Stimulated activated memory B cell treated with anti-CD40 and anti-IgM and Interleukin-4, amounts not matched to agents 10 μg/mL and 1 μg/mL and 100 μg/mL, for 72 hours (primary cell): Measurements from ENCODE around the gene EYS.

Source experiments
- ATAC-seq: fragments of 150-1000 bp; cut with Tn5 transposase; 2 replicates; pipeline ENCODE4 v1.10.0; 2021
- H3K27ac Mint-ChIP-seq: one replicate; pipeline ENCODE4 v1.8.0; 2022; ENCODE audit warnings: mild to moderate bottlenecking, mixed read lengths
- H3K27me3 Mint-ChIP-seq: one replicate; pipeline ENCODE4 v1.8.0; 2022; ENCODE audit warnings: mixed read lengths
- H3K36me3 Mint-ChIP-seq: one replicate; pipeline ENCODE4 v1.8.0; 2022; ENCODE audit warnings: mixed read lengths
- H3K4me1 Mint-ChIP-seq: one replicate; pipeline ENCODE4 v1.8.0; 2022; ENCODE audit warnings: mixed read lengths
- H3K4me3 Mint-ChIP-seq: one replicate; pipeline ENCODE4 v1.8.0; 2022; ENCODE audit warnings: mild to moderate bottlenecking, moderate library complexity, mixed read lengths
- H3K9me3 Mint-ChIP-seq: one replicate; pipeline ENCODE4 v1.8.0; 2022; ENCODE audit warnings: mixed read lengths

Gene EYS

DNA sequence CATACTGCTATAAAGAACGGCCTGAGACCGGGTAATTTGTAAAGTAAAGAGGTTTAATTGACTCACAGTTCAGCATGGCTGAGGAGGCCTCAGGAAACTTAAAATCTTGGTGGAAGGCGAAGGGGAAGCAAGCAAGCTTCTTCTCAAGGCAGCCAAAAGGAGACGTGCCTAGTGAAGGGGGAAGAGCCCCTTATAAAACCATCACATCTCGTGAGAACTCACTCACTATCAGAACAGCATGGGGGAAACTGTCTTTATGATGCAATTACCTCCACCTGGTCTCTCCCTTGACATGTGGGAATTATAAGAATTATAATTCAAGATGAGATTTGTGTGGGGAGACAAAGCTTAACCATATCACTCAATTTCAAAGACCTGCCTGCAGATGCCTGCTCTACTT, 447.0 kb downstream of the EYS start:
- no peak for ATAC-seq
- no peaks in the 10 kb centered on the region for H3K4me1 Mint-ChIP-seq
- H3K27ac Mint-ChIP-seq: no peak overlapping the region
- no peaks in the 10 kb centered on the region for H3K36me3 Mint-ChIP-seq
- no peak overlapping the region for H3K4me3 Mint-ChIP-seq
- no peaks in the 10 kb centered on the region for H3K27me3 Mint-ChIP-seq
- H3K9me3 Mint-ChIP-seq: peaks cover 7% of the 10 kb centered on the region

DNA sequence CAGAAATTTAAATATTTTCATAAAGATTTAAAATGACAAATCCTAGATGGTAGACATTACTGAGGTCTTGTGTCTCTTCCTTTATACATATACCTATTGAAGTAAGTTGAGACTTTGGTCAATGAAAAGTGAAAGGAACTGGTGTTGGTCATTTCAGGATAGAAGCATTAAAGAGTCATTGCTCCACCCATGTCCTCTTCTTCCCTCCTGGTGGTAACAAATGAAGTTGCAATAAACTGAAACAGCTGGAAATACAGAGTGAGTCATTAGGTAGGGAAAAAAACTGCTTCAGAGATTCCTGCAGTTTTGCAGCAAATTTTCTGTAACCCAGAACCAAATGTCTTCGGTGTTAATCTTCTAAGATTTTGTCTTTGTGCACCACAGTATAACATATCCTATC, 448.0 kb downstream of the EYS start:
- ATAC-seq: no peak
- Mint-ChIP-seq H3K36me3 (no peaks in the 10 kb centered on the region), H3K4me1 (no peaks in the 10 kb centered on the region), H3K27me3 (no peaks in the 10 kb centered on the region), H3K9me3 (peaks cover 7% of the 10 kb centered on the region), H3K27ac (no peak overlapping the region), H3K4me3 (no peak overlapping the region)

DNA sequence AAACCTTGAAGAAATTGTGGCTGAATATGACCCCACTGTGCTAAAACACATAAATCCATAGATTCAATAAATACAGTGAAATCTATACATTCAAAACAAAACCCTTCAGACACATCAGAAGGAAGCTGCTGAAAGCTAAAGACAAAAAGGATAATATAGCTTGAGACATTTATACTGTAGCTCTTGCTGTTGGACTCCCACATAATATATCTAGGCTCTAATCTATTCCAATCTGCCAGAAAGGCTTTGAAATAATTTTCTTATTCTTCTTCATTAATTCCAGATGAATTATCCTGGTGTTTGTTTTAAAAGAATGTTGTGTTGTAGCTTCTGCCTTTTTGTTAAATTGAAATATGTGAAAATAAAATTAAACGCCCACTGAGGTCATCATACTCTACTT, 454.0 kb downstream of the EYS start:
- no peak overlapping the region for H3K27ac Mint-ChIP-seq
- no peaks in the 10 kb centered on the region for H3K36me3 Mint-ChIP-seq
- peaks cover 3% of the 10 kb centered on the region for H3K9me3 Mint-ChIP-seq
- no peaks in the 10 kb centered on the region for H3K27me3 Mint-ChIP-seq
- no peak overlapping the region for H3K4me3 Mint-ChIP-seq
- no peaks in the 10 kb centered on the region for H3K4me1 Mint-ChIP-seq
- no peak for ATAC-seq

DNA sequence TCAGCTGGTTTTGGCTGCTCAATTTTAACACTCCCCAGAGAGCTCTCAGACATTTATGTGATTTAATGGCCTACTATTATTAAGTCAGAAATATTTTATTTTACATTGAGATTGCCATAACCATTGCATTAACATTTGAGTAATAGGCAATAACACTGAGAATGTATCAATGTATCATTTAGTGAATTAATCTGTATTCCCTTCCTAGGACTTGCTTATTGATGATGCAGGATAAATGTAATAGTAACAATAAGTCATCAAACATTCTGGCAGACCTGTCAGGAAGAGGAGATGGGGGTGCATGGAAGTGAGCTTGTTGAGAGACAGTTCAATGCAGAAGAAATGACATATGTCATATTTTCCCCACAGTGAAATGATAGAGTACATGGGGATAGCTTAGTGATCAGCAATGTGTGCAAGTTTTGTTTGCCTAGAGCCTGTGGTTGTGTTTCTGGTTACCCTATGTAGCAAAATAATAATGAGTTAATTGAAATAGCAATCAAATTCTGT, 458.9 kb downstream of the EYS start:
- Mint-ChIP-seq H3K36me3 (no peaks in the 10 kb centered on the region), H3K27me3 (no peaks in the 10 kb centered on the region), H3K4me1 (no peaks in the 10 kb centered on the region), H3K27ac (no peak overlapping the region), H3K9me3 (no peaks in the 10 kb centered on the region), H3K4me3 (no peak overlapping the region)
- no peak for ATAC-seq

DNA sequence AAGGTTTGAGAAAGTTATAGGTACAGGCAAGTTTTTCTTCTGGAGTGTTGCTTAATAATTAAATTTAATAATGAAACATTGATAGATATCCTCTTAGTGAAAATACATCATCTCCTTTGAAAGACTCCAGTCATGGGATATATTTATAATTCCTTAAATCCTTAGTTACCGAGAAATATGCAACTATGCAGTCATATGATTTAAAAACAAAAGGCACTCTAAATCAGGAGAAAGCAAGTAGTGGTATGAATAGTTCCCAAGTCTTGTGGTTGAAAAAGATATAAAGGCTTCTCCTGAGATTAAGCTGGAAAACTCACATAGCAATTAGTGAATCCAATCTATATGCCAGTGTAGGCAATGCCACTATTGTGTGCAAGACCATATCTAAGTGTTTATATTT, 475.4 kb downstream of the EYS start:
- Mint-ChIP-seq H3K9me3 (peaks cover 9% of the 10 kb centered on the region), H3K4me1 (no peaks in the 10 kb centered on the region), H3K4me3 (no peak overlapping the region), H3K27me3 (no peaks in the 10 kb centered on the region), H3K36me3 (no peaks in the 10 kb centered on the region), H3K27ac (no peak overlapping the region)
- no peak for ATAC-seq

DNA sequence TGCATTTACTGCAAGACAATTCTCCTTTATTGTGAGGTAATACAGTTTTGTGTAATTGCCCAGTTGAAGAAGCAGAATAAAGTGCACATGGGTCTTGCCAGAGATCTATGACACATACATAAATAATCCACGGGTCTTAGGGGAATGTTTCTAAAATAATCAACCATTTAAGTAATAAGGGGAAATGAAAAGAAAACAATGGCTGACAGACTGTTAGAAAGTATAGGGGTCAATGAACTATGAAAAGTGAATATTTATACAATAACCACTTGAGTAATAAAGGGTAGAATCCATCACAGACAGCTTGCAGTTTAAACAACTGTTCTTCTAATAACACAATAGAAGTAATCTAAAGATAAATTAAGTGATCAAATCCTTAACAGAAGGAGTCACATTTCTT, 477.2 kb downstream of the EYS start:
- ATAC-seq: no peak
- Mint-ChIP-seq H3K27me3 (no peaks in the 10 kb centered on the region), H3K27ac (no peak overlapping the region), H3K4me3 (no peak overlapping the region), H3K36me3 (no peaks in the 10 kb centered on the region), H3K4me1 (no peaks in the 10 kb centered on the region), H3K9me3 (peaks cover 9% of the 10 kb centered on the region)

DNA sequence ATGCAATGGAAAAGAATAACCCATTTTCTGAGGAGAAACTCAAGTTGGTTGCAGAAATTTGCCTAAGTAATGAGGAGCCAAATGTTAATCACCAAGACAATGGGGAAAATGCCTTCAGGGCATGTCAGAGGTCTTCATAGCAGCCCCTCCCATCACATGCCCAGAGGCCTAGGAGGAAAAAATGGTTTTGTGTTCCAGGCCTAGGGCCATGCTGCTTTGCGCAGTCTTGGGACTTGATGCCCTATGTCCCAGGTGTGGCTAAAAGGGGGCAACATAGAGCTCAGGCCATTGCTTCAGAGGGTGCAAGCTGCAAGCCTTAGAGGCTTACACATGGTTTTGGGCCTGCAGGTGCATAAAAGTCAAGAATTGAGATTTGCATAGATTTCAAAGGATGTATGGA, 485.9 kb downstream of the EYS start:
- no peak overlapping the region for H3K27ac Mint-ChIP-seq
- H3K4me1 Mint-ChIP-seq: no peaks in the 10 kb centered on the region
- no peaks in the 10 kb centered on the region for H3K36me3 Mint-ChIP-seq
- H3K9me3 Mint-ChIP-seq: peaks cover 14% of the 10 kb centered on the region
- H3K27me3 Mint-ChIP-seq: no peaks in the 10 kb centered on the region
- ATAC-seq: no peak
- no peak overlapping the region for H3K4me3 Mint-ChIP-seq

DNA sequence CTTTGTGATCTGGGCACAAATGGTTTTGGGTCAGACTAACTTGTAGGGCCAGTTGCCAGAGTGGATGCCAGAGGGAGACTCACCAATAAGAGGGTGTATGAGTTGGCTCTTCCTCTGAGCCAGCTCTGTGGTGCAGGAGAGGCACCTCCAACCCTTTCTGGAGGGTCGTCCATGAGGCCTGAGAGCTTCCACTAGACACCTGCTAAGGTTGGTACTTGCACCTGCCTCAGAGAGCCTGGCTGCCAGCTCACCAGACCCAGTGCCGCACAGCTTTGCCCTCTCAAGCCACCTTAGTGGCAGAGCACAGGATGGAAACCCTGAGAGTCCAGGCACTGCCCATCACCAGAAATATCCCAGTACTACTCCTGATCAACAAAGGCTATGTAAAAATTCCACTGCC, 504.3 kb downstream of the EYS start:
- no peak overlapping the region for H3K4me3 Mint-ChIP-seq
- H3K27ac Mint-ChIP-seq: no peak overlapping the region
- peaks cover 7% of the 10 kb centered on the region for H3K9me3 Mint-ChIP-seq
- H3K27me3 Mint-ChIP-seq: no peaks in the 10 kb centered on the region
- ATAC-seq: no peak
- no peaks in the 10 kb centered on the region for H3K36me3 Mint-ChIP-seq
- H3K4me1 Mint-ChIP-seq: no peaks in the 10 kb centered on the region

DNA sequence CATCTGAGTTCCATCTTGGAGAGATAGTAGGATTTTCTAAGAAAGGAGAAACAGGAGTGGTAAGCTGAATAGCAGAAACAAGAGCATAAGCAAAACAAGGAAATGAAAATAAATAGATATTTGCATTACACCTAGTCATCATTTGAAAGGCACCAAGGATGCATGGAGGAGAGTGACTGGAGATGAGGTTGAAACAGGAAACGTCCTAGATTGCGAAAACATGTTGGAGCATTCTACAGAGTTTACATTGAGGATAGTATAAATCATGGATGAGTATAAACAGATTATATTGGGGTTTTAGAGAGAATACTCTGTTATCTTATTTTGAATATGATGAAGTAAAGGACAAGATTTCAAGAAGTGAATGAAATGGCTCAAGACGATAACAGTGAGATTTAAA, 507.3 kb downstream of the EYS start:
- Mint-ChIP-seq H3K27ac (no peak overlapping the region), H3K27me3 (no peaks in the 10 kb centered on the region), H3K4me3 (no peak overlapping the region), H3K36me3 (no peaks in the 10 kb centered on the region), H3K9me3 (peaks cover 7% of the 10 kb centered on the region), H3K4me1 (no peaks in the 10 kb centered on the region)
- no peak for ATAC-seq

DNA sequence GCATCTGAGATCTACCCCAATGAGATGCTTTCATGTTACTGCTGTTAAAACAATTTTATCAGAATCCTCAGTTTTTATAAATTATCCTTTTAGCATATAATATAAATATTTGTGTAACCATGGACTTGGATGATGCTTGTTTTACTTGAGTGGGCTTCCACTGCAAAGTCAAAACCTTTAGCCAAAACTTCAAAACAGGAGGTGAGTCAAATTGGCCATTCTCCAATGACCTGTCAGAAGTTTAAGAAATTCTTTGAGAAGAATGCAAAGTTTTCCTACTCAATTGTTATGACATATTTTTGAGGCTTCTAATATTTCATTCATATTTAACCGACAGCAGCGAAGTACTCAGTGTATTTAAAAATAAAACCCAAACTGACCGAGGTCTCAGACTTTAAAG, 507.9 kb downstream of the EYS start:
- no peak overlapping the region for H3K27ac Mint-ChIP-seq
- no peak for ATAC-seq
- no peaks in the 10 kb centered on the region for H3K27me3 Mint-ChIP-seq
- peaks cover 7% of the 10 kb centered on the region for H3K9me3 Mint-ChIP-seq
- no peaks in the 10 kb centered on the region for H3K4me1 Mint-ChIP-seq
- no peak overlapping the region for H3K4me3 Mint-ChIP-seq
- no peaks in the 10 kb centered on the region for H3K36me3 Mint-ChIP-seq

DNA sequence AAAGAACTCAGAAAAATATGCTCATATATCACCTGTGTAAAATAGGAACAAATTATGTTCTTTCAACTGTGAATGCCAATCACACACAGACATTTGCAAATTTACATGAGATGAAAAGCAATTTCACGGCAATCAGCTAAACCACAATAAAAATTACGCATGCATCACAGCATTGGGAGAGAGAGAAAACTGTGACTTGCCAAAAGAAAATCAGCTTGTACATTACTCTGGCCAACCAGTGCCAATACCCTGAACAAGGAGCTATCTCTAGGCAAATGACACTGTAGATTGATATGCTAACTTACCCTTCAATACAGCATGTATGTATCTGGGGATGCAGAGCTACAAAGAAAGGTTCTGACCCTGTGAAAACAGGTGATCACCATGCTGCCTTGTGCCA, 515.6 kb downstream of the EYS start:
- Mint-ChIP-seq H3K4me3 (no peak overlapping the region), H3K27ac (no peak overlapping the region), H3K27me3 (no peaks in the 10 kb centered on the region), H3K36me3 (no peaks in the 10 kb centered on the region), H3K4me1 (no peaks in the 10 kb centered on the region), H3K9me3 (no peaks in the 10 kb centered on the region)
- no peak for ATAC-seq

DNA sequence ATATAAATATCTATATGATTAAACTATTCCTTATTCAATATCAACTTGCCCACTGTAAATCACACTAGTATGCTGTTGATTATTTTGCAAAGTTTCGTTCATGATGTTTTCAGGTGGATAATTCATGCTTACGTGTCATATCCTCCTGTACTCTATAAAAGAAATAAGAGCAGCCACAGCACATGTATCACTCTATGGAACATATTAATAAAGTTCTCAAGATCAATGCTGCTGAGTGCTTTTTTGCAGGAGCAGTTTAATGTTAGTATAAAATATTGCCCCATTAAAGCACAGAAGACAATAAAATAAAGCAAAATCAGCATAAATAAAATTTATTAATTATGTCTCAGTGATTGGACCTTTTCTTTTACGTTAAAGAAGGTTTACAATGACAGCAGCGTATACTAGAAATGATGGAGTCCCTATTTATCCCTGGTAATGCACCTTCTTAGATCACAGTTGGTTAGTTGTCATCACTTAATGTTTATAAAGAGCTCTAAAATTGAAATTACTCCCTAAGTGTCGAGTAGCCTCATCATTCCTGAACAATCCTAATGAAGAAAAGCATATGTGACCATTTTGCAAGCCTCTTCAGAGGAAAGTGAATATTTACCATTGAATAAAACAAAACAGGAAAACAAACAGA, 517.7 kb downstream of the EYS start:
- Mint-ChIP-seq H3K9me3 (peaks cover 3% of the 10 kb centered on the region), H3K27me3 (no peaks in the 10 kb centered on the region), H3K4me3 (no peak overlapping the region), H3K4me1 (no peaks in the 10 kb centered on the region), H3K27ac (no peak overlapping the region), H3K36me3 (no peaks in the 10 kb centered on the region)
- ATAC-seq: no peak

DNA sequence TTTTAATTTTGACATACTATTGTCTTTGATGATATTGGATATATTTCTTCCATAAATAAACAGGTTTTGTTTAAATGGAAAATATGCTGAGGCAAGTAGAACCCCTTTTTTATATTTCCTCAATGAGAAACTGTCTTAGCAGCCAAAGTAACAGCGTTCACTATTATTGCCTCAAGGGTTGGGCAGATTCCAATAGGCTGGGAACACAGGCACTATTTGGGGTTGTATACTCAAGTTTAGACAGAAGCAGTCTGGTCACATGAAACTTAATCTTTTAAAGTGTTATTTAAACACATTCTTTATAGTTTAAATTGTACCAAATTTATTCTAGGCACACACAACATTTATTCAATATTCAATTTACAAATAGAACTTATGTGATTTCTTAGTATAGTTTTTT, 520.2 kb downstream of the EYS start:
- Mint-ChIP-seq H3K4me1 (no peaks in the 10 kb centered on the region), H3K36me3 (no peaks in the 10 kb centered on the region), H3K27ac (no peak overlapping the region), H3K9me3 (peaks cover 3% of the 10 kb centered on the region), H3K4me3 (no peak overlapping the region), H3K27me3 (no peaks in the 10 kb centered on the region)
- ATAC-seq: no peak

DNA sequence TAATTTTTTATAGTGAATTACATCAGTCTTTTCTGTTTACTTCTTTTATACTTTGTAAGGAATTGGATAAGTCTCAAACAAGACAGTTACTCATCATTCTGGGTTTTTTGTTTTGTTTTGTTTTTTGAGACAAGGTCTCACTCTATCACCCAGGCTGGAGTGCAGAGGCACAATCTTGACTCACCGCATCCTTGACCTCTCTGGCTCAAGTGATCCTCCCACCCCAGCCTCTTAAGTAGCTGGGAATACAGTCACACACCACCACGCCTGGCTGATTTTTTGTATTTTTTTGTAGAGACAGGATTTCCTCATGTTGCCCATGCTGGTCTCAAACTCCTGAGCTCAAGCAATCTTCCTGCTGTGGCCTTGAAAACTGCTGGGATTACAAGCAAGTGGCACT, 524.3 kb downstream of the EYS start:
- no peaks in the 10 kb centered on the region for H3K4me1 Mint-ChIP-seq

DNA sequence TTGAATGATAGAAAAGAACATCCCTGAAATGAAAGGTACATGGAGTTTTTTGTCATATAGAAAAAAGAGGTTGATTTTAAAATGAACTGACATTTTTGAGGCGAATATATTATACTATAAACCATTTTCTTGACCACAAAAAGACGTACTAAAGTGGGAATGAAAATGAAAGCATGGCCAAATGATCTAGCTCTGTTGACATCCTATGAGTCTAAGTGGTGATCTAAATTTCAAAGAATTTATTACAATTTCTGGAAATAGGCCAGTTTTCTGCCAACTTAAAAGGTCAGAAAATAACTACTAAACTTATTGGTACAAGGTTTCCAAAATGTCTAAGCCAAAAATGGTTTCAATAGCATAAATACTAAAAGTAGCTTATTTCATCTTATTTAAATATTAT, 536.8 kb downstream of the EYS start:
- Mint-ChIP-seq H3K27ac (no peak overlapping the region), H3K4me3 (no peak overlapping the region), H3K27me3 (no peaks in the 10 kb centered on the region), H3K36me3 (no peaks in the 10 kb centered on the region), H3K4me1 (no peaks in the 10 kb centered on the region), H3K9me3 (peaks cover 5% of the 10 kb centered on the region)
- no peak for ATAC-seq

More for the DNA sequence above, 524.3 kb downstream of the EYS start:
- peaks cover 8% of the 10 kb centered on the region for H3K9me3 Mint-ChIP-seq
- no peak overlapping the region for H3K27ac Mint-ChIP-seq
- no peaks in the 10 kb centered on the region for H3K36me3 Mint-ChIP-seq
- no peak for ATAC-seq
- no peak overlapping the region for H3K4me3 Mint-ChIP-seq
- no peaks in the 10 kb centered on the region for H3K27me3 Mint-ChIP-seq

DNA sequence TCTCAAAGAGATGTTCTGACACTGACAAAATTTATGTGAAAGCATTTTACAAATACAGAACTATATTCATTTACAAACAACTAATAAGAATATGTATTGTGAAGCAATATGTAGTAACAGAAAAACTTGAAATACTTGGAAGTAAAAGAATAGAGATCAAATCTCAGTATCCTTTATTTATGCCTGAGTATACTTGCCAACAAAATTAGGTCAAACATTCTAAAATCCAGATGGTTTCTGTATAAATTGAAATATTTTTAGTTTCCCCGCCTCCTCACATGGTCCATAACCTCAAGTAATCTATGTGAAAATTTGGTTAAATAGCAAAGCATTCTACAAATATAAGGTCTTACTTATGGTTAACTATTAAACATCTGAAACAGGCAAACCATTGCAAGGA, 545.4 kb downstream of the EYS start:
- Mint-ChIP-seq H3K36me3 (no peaks in the 10 kb centered on the region), H3K27ac (no peak overlapping the region), H3K9me3 (peaks cover 11% of the 10 kb centered on the region), H3K27me3 (no peaks in the 10 kb centered on the region), H3K4me3 (no peak overlapping the region), H3K4me1 (no peaks in the 10 kb centered on the region)
- no peak for ATAC-seq

DNA sequence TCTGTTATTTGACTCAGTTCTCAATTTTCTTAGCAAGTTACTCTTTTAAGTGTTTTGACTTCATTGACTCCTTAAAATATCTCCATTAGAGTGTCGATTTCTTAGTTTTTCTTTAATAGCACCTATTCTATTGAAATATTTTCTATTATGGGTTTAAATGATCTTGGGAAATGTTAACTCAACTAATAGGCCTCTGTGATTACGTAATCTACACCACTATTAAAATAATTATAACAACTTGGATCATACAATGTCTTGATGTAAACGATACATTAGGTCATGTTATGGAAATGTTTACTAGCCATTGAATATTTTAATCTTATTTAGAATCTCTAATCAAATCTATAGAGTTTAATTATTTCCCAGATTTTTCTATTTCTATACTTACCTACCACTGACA, 550.0 kb downstream of the EYS start:
- no peak for ATAC-seq
- H3K27me3 Mint-ChIP-seq: no peaks in the 10 kb centered on the region
- H3K27ac Mint-ChIP-seq: no peak overlapping the region
- peaks cover 8% of the 10 kb centered on the region for H3K9me3 Mint-ChIP-seq
- no peak overlapping the region for H3K4me3 Mint-ChIP-seq
- H3K36me3 Mint-ChIP-seq: no peaks in the 10 kb centered on the region
- H3K4me1 Mint-ChIP-seq: no peaks in the 10 kb centered on the region
